HG03460 (cell line): ENCODE data around the gene TRAPPC12.

Source experiments
- ATAC-seq: cut with Tn5 transposase; IDR thresholded peaks from one replicate; pipeline ENCODE4 v1.9.1; 2021; ENCODE audit not compliant: unreplicated experiment

The TRAPPC12 gene

DNA sequence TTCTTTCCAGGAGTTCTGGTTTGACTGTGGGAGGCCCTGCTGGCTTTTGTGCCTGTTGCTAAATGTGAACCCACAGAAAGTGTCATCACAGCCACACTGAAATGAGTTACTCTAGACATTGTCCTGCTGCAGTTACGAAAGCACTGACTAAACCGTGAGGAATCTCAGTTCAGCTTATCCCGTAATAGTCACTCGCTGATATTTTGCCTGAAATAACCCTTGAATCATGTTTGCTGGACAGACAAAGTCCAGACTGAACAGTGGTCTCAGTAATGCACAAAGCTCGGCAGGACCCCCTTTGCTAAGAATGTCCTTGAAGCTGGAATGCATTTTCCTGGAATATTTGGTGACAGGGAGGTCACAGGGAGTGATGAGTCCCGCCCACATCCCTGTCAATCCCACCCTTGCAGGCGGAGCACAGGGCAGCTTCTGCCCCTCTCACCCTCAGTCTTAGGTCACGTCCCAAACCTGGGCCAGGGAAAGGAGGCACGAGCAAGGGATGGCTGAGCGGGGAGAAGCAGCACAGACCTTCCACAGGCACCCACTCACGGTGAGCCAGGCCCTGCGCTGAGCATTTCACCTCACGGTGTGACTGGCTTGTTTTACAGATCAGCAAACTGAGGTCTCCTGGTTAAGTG lies 86.5 kb downstream of the TRAPPC12 start:
- no peak for ATAC-seq

DNA sequence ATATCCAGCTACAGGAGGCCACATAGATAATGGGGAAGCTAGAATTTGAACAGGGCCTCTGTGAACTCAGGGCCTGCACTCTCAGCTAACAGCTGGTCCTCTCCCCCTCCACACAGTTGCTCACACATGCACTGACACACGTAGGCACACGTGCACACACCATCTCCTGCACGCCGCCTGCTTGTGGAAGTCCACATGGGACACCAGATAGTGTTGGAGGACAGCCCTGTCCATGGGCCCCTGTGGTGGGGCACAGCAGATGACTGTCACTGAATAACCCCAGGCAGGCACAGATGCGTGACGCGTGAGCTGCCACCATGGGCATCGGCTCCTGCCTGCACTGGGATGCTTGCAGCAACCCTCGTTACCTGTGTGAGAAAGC lies 87.0 kb downstream of the TRAPPC12 start:
- no peak for ATAC-seq

DNA sequence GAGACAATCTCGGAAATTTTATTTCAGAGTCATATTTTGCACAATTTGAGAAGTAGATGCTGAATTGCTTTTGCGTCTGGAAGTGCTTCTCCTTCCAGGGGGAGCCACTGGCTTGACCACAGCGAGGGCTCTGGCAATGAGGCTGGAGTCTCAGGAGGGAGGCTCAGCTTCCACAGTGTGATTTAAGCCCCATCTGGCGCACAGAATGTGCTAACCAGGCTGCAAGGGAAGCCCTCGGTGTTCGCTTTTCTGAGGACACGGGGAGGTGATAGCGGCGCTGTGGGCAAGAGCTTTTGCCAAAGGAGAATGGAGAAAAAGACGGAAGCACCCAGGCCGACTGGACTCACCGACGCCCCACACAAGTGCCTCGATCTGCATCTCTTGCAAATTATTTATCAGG lies 87.5 kb downstream of the TRAPPC12 start:
- no peak for ATAC-seq

DNA sequence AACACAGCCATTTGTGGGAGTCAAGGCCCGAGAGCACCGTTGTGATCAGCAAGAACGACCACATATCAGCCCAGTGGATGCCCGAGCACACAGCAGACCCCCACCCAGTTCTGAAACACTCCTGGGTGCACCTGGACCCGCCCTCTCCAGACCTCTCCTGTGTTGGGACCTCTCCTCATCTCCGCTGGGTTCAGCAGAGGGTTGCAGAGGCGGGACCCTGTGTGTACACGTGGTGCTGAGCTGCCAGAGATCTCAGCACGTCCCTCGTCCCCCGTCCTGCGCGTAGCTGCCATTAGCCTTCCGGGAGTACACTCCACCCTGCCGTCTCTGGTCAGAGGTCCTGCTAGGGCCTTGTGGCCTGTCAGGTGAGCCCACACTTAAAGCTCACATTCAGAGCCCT lies 88.2 kb downstream of the TRAPPC12 start:
- no peak for ATAC-seq

DNA sequence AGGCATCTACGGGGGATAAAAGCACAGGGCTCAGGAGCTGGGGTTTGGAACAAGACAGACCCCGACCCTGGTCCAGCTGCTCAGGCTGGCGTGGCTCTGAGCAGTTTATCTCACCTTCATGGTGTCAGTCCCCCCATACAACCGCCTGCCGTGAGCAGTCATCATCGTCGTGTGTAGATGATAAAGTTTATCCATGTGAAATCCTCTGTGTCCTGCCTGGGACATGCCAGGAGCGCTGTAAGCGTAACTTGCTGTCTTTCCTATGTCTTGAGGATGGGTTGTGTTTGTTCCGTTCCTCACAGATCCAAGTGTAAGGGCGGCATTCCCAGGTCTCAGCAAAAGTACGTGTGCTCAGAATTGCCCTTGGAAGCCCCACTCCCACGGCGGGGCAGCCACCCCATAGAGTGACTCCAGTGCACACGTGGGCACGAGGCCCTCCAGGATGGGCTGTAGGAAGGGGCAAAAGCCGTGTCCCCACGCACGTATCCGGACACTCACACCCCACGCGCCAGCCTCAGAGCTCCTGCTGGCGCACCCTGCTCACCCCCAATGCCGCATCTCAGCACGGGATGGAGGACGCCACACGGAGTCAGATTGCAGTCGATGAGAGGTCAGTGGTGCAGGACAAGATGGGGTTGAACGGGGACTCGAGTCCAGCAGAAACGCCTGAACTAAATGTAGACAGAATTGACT lies 88.9 kb downstream of the TRAPPC12 start:
- ATAC-seq = no peak

DNA sequence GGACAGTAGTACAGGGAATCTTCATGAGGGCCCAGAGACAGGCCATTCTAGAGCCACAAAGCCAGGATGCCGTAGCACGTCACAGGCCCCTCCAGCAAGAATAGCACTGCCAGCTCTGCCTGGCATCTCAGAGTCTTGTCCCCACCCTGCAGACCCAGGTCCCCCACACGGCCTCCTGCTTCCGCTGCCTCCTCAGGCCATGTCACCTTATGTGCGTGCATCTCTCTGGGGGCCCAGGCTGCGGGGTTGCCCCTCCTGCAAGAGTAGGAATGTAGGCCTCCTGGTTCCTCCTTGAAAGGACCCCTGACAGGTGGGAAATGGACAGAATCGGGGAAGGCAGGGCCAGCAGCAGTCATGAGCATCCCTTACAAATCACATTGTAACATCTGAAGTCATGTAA lies 90.0 kb downstream of the TRAPPC12 start:
- ATAC-seq = no peak

DNA sequence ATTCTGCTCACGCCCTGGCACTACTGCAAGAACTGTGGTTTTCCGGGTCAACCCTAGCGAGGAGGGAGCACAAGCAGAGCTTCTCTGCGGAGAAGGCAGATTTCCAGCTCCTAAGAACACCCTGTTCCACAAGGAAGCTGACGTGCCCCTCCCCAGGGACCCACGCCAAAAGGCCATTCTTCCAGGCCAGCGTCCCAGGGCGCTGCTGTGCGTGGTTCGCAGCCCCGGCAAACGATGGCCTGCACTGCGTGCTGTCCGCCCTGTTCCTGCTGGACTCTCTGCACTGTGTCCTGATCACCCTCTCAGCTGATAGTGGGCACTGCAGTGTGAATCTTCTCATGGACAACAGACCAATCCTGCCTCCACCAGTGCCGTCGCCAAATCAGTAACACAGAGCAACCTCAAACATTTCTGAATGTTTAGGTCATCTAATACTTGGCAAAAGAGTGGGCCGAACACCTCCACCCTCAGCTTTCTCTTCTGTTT lies 90.7 kb downstream of the TRAPPC12 start:
- ATAC-seq = no peak

DNA sequence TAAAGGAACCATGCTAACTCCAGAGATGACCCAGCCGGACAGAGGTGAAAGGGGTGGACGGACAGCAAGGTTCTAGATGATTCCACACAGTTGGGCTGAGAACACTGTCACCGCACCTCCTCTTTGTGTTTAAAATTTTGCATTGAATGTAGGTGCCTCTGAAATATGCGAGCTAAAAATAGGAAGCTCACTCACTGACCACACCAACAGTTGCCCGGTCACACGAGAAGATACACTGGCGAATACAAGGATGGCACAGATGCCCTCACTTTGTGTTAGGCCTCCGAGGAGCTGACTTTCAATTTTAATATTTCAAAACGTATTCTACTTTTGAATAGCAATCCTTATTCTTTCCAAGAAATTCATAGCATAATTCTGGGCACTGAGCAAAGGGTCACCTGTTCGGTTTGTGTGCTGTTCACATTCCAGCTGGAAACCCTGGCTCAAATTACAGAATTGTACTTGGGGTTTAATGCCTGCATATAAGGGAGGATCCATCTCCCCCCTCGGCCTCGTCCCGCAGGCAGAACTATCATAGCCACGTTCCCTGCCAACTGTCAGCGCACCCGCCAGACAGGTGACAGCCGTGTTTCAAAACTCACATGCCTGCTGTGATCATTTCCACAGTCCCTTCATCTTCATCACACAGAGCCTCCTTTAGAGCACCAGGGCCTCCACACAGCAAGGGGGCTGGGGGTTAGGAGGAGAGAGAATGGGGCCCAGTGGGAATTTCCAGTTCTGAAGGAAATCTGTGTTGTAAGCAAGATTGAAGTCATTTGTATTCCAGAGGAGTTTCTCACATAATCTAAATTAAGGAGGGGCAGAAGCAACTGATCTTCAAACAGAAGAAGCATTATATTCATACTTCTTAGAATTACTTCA lies 91.6 kb downstream of the TRAPPC12 start:
- no peak for ATAC-seq

DNA sequence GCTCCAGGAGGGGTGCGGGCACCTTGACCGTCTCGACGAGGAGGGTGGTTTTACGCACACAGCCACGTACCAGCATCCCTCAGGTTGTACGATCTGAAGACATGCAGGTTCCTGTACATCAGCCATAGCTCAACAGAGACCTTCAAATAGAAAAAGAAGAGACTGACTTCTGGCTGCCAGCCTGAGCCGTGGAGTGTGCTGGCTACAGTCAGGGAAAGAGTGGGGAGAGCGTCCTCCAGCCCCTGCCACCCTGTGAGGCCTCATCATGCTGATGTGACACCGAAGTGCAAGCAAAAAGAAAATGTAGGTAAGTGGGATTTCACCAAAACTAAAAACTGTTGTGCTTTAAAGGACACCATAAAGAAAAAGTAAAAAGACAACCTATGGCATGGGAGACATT lies 92.8 kb downstream of the TRAPPC12 start:
- no peak for ATAC-seq

DNA sequence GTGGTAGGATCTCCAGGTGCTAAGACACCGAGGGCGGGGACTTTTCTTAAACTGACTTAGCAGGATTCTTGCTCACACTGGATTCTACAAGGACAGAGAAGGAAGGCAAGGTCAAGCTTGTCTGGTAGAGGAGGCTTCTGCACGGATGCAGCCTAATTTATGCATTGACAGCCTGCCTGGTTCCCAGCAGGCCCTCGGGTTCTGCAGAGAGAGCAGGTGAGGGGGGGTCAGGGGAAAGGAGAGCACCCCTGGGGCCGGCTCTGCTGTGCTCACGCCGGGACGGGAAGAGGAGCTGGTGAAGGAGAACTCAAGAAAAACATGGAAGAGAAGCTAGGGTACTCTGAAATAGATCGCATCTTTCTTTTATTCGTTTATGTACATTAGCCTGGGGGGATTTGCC lies 93.5 kb downstream of the TRAPPC12 start:
- no peak for ATAC-seq

DNA sequence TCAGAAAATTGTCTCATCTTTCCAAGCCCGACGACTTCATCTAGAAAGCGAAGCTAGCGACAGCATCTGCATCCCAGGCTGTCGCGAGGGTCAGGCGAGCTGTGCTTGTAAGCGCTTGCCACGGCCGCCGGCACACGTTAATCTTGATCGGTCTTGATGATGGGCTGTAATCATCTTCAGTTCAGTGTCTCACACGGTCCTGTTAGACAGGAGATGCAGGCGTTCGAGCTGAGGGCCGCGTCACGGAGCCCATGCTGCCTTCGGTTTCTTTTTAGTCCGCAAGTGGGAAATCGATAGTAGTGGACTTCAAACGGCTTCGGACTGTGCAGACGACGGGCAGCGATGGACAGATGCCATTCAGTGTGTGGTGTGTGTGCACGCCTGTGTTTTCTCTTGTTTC lies 96.3 kb downstream of the TRAPPC12 start:
- ATAC-seq = no peak

DNA sequence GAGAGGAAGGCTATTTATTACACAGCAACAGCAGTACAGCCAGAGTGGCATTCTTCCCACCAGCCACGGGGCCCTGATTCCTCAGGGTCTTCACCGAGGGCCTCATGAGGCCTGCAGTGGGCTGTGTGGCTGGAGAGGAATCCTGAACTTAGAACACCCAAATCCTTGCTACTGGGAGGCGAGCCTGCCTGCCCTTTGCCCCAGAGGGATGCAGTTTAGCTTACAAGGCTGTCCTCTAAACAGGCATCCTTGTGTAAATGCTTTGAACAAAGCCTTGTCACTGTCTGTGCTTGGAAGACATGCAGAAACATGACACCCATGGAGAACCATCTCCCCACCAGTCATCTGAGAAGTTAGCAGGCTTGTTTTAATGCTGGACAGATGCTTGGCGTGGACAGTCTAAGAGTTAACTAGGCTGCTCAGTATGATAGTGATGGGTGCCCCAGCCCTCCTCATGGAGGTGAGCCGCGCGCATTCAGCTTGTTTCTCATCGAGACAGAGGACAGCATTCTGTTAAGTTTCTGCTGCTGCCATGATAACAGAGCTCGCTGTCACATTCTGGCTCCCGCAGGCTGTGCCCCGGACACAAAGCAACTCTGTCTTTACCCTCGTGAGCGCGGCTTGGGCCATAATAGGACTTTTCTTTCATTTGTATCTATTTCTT lies 97.0 kb downstream of the TRAPPC12 start:
- ATAC-seq = no peak

DNA sequence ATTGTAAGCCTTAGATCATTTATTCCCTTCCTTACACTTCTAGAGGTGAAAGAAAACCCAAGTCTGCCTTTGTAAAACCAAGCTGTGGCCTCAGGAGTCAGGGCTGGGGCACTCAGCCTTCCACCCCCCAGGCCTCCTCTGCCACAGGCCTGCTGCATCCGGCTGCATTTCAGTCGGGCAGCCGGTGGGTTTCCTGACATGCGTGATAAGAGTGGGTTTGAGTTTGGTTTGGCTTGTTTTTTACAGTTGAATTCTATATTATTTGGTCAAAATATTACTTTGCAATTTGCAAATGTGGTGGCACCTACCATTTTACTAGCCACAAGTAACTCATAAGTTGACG lies 97.5 kb downstream of the TRAPPC12 start:
- no peak for ATAC-seq

DNA sequence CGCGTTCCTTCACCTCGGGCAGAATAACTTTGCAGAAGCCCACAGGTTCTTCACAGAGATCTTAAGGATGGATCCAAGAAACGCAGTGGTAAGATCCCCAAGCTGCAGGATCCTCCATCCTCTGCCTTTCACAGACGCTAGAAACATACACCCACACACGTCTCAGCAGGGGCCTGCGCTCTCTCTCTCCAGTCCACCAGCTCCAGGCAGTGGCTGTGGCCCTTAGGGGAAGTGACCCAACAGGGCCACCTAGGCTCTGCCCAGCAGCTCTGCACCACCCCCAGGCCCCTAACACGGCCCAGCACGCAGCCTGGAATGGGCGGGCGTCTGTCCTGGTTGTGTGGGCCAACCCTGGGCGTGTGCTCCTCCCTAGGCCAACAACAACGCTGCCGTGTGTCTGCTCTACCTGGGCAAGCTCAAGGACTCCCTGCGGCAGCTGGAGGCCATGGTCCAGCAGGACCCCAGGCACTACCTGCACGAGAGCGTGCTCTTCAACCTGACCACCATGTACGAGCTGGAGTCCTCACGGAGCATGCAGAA lies 99.4 kb downstream of the TRAPPC12 start:
- ATAC-seq = no peak

DNA sequence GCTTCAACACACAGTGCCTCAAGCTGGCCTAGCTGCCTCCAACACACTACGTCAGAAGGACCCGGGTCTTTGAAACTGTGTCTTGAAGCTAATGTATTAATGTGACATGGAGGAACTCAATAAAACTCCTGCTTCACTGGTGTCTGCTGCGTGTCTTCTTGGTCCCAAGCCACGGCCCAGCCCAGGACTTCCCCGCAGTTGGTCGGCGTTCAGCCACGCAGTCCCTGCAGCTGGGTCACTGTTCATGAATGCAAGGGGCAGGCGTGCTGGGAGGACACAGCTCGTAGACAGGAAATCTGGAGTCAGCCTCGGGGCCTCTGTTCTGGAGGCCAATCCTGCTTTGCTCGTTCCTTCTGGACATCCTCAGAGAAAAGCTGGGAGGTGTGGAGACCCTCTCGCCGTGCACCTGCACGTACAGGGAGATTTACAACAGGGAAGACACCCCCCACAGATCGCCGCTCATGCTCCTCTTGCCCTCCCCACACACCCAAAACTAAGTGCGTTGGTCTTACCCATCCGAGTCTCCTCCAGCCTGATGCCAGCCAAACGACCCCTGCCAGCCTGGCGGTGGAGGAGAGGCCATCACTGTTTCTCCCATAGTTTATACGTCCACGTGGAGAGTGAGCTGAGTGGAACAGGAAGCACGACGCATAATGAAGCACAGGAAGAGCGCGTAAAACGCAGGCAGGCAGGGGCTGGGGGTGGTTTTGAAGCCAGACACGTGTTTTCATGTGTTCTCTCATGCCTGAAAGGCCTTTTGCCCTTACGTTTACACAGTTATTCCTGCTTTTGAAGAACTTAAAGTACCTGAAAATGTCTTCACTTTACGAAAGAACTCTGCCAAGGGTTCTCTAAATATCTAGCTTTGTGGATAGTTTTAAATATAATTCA lies 100.2 kb downstream of the TRAPPC12 start:
- ATAC-seq = no peak

DNA sequence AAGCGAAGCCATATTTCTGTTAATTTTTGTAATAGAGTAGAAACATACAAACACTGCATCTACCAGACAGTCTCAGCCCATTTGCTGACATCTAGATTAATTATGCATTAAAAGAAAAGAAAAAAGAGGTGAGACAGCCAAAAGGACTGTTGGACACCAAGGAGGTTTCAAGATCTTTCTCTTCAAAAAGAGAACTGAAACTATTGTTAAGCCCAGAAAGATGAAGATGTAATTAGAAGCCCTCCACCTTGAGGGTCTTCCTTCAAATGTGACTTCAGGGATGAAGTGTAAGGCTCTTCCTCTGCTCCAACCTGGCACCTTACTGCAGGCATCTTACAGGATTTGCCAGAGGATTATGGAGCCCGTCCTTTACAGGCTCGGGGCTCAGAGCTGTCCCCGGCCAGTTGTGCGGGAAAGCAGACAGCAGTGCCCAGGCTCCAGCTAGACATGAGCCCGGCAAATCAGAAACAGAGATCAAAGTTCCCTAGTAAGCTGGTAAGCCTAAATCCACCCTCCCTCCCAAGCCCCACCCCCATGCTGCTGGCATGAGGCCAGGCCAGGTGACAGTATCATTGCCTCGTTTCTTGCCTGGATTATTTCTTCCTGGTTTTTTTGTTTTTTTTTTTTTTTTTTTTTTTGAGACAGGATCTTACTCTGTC lies 101.0 kb downstream of the TRAPPC12 start:
- no peak for ATAC-seq

DNA sequence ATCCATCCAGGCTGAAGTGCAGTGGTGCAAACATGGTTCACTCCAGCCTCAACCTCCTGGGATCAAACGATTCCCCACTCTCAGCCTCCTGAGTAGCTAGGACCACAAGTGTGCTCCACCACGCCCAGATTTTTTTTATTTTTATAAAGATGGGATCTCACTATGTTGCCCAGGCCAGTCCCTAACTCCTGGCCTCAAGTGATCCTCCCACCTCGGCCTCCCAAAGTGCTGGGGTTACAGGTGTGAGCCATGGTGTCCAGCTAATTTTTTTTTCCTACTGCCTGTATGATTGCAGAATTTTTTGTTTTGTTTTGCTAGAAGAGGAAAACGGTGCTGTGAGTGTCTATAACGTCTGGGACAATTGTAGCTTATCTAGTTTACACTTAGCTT lies 101.5 kb downstream of the TRAPPC12 start:
- no peak for ATAC-seq

DNA sequence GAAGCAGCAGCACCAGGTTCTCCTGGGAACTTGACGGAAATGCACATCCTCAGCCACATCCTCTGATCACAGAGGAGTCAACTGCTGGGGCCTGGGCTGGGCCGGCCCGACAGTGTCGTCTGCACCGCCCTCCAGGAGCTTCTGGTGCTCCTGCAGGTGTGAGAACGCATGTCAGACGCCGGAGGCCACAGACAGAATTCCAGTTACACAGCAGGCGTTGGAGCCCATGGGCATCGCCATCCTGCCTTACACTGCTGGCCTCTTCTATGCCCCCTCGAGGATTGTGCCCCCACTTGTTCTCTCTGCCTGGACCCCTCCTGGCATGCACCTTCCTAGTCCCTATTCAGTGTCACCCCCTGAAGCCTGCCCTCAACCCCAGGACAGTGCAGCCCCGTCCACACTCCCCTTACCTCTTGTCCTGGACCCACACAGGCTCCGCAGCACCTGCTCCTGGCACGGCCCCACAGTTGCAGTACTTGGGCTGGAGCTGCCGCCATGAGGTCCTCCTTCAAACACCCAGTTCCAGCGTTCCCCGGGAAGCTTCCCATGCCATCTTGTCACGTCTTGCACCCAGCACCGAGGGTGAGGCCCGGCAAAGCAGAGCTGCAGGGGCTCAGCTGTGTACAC lies 102.4 kb downstream of the TRAPPC12 start:
- ATAC-seq = no peak

DNA sequence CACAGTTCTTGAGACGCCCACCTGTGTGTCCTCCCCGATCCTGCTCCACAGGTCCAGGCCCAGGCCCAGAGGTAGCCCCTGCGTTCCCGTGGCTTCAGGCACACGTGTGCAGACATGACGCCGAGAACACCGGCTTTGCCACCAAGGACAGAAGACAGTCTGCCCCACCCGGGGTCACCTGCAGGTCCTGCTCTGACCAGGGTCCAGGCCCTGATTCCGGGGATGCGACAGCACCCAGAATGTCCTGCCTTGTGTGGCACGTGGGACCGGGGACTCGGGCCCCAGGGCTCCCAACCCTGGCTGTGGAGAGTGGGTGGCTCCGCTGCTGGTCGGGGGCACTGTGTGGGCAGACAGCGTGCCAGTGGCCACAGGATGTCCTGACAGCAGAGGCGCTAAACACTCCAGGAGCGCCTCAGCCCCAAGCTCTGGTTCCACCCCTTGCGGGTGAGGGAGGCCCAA lies 102.9 kb downstream of the TRAPPC12 start:
- no peak for ATAC-seq
